Stimulated activated CD4-positive, alpha-beta T cell treated with anti-CD3 and anti-CD28 coated beads, TNF-alpha, amount 100 ng/mL, for 24 hours (primary cell): ENCODE results near the gene DPH3.

Experiments used
- DNase-seq, 3 experiments: peaks; one replicate each; pipeline ENCODE4 v3.0.0-alpha.2; 2020; ENCODE audit warnings: low read depth in 3 of 3

Gene DPH3

DNA sequence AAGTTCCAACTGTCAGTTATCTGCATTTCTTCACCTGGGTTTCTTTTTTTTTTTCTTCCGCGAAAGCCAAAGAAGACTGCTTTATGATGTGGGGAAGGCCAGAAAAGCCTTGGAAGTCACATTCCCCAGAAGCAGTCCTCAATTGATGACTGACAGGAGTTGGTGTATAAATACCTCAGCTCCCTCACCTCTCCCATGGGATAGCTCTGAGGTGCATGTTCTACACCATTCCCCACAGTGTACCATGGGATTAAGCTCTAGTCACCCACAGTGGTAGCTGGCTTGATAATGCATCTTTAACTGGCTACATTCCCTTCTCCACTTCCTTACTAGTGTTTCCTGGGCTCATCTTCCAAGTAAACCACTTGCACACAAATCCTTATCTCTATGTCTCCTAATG is 30.5 kb downstream of the DPH3 start:
- DNase-seq, result no peak

DNA sequence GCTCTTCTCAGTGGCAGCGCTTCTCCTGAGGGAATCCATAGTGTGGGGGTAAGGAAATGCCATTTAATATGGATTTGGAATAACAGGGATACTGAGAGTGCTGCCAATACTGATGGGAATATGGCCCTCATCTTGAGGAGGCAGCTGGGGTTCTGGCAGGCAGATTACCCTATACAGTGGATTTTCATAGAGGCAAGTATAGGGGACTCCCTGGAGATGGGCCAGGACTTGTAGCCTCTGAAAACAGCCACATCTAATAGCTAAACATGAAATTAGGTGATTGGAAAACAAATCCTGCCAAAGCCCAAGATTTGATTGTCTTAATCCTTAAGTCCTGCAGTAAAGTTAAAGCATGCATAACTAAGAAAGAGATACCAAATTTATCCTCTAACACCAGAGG is 30.9 kb downstream of the DPH3 start:
- no peak for DNase-seq

DNA sequence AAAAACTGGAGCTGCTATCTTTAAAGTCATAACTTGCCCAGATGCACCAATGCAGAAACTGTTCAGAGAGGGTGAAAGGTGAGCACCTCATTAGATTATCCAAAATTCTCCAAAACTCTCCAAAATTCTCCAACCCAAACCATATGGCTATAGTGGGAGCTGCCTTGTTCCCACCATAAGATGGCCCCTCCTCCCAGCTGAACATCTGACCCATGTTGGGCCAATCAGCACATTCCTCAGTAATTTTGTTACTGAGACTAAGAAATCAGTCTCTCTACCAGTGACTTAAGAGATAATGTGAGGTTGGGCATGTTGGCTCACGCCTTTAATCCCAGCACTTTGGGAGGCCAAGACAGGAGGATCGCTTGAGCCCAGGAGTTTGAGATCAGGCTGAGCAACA is 32.8 kb downstream of the DPH3 start:
- no peak for DNase-seq

DNA sequence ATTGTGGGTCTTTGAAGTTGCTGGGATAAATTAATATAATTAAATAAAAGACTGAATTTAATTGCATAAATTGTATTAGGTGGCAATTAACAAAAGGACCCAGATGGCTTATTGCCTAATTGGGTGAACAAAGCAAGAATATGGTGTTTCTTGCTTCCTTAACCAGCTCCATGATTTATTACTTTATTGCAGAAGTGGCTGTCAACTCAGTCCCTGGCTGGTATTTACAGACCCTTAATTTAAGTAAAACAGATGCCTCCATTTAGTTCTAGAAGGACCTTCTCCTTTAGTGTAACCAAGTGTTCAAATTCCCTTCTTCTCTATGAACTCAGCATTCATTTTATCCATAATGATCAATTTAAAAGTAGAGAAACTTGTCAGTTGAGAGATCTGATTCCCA is 35.1 kb downstream of the DPH3 start:
- DNase-seq, result no peak

DNA sequence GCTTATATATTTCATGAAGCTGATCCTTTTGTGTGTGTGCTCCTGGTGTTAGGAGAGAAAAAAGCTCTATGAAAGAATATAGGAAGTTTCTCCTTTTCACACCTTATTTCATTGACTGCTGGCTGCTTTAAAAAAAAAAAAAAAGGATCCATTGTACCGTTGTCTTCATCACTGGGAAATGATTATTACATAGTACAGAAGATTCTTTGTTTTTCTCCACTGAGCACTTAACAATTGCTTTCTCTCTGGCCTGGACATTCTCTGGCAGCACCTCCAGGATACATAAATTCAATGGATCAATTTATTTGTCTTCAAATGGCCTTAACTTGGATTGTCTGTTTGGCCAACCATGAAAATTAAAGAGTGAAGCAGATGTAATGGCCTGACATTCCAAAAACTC is 37.2 kb downstream of the DPH3 start:
- DNase-seq, result no peak

DNA sequence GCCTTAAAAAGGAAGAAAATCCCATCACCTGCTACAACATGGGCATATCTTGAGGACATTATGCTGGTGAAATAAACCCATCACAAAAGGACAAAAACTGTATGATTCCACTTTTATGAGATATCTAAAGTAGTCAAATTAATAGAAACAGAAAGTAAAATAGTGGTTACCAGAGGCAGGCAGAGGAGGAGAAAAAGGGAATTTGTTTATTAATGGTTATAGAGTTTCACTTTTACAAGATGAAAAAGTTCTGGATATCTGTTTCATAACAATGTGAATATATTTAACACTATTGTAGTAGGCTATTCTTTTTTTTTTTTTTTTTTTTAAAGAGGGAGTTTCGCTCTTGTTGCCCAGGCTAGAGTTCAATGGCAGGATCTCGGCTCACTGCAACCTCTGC is 40.4 kb downstream of the DPH3 start:
- DNase-seq, result no peak

DNA sequence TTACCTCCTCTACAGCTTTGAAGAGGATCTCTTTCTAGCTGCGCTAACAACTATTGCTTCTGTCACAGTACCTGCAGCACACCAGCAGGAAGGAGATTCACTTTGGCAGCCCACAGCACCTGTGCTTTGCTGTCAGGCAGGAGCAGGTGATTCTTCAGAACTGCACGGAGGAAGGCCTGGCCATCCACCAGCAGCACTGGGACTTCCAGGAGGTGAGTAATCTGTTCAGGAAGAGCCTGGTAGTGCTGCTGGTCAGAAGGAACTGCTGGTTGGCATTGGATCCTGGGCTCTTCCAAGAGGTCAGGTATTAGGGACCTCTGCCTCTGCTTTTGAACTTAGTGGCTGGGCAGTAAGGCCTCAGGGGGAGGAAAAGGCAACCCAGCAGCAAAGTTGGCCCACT is 42.2 kb downstream of the DPH3 start:
- no peak for DNase-seq

DNA sequence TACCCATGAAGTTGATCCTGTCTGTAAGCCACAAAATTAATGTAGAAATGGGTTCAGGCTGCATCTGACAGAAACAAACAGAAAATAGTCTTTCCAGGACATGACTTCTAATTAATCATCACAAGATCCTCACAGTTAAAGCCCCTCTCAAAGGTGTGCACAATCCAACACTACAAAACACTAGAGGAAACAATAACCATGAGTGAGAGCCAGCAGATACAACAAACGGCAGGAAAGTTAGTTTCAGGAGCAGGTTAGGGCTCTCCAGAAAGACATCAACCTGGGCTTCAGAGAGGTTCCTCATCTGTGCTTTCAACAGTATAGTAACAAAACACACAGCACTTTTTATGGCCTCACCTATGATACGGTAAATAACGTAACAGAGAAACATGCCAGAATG is 42.8 kb downstream of the DPH3 start:
- DNase-seq, result no peak

DNA sequence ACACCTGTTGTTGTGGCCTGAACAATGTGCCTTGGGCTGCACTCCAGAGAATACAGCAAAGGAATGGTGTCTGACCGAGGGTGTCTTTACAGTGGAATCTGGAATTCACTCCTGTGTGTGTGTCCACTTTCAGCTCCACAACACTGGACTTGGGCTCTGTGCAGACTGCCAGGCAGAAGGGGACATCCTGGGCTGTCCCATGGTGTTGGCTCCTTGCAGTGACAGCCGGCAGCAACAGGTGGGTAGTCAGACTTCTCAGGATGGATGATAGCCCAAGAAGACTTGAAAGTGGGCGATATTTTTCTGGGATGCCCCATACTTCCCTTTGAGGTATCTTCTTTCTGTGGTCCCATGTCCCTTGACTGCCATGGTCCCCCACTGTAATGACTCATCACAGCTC is 45.0 kb downstream of the DPH3 start:
- DNase-seq, result no peak

DNA sequence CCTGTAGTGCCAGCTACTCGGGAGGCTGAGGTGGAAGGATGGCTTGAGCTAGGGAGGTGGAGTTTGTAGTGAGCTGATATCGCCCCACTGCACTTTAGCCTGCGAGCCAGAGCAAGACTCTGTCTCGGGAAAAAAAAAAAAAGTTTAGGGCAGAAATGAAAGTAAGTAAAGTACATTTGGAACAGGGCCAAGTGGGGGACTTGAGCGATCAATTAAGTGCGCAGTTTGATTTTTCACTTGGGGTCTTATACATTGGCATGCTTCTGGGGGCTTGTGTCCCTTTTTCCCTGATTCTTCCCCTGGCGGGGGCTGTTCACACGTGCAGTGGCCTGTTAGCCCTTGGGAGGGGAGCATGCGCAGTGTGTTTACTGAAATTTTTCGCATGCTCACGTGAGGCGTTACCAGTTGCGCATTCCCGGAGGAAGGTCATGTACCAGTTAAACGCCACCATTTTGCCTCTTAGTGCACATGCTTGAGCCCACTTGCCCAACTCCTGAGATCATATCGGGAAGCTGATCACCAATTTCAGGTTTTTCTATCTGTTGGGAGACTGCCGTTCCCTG is 48.3 kb downstream of the DPH3 start:
- no peak for DNase-seq

DNA sequence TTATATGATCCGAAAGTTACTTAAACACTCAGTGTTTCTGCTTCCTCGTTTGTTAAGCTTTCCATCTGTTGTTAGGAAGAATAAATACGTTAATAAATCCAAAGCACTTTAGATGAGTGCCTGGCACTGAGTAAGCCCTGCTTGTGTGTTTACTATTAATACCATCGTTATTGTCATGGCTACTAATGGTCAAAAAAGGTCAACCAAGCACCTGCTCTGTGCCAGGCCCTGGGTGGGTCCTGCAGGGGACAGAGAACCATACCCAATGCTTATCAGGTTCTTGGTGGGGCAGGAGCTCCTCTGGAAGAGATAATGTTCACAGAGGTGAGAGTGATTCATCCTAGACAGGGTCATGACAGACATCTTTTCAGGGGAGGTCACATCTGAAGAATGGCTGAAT is 50.4 kb downstream of the DPH3 start:
- no peak for DNase-seq

DNA sequence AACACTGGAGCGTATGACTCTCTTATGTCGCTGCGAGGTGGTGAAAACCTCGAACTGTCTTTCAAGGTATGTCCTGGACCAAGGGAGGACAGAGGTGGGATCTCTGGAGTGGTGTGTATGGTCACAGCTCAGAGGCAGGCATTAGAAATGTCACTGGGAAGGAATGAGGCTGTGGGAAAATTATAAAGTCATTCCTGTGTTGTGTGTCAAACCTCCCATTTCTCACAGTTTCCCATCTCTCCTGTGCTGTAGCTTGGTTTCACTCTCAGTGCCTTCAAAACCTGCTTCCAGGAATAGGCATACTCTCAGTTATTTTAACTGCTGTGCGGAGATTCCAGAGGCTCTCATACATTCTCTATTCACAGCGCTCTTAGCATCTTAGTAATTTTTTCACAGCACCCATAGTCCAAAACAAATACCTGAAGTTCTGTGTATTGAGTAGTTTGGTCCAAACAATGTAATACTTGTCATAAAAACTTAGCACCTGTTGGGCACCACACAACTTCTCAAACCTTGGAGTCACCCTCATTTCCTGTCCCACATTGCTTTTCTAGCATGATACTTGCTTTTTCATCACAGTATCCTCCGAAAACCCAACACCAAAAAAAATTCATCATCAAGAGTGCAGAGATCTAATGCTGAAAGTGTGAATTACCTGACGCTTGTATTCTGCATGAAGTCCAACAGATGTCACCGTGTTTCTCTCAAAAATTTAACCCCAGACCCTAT is 53.4 kb downstream of the DPH3 start:
- DNase-seq, result no peak
